HCT116 (cell line): ENCODE results near the gene IRF2BP1. TPM values are rescaled to one million over a fixed set of nuclear protein-coding genes. Genes with fewer than 3 reads are reported as not detected.
A peak's percentile ranks its signal among the peaks of the same experiment; 100 is the strongest.

ENCODE experiments used
- ATAC-seq: fragments of 200-7000 bp; cut with Tn5 transposase; 2 replicates; pipeline ENCODE4 v1.9.1; 2020; ENCODE audit warnings: mild to moderate bottlenecking, moderate library complexity
- BruUV-seq: library from RNA; stranded (reverse); fragments of 400-500 nt; replicated peaks from 2 replicates; lab custom pipeline; 2021; lab: Mats Ljungman, UMichigan
- CTCF ChIA-PET: fragments of 300-600 bp; sonication (Branson Sonifier 250); formaldehyde crosslinking; loops from one replicate; lab custom pipeline; 2021; ENCODE audit warnings: antibody characterized with exemption; lab: Charles Lee
- POLR2A ChIA-PET: fragments of 300-600, 350-600 bp; sonication (Branson Sonifier 250); formaldehyde crosslinking; loops from one replicate; lab custom pipeline; 2021; ENCODE audit warnings: antibody characterized with exemption; lab: Charles Lee
- RAD21 ChIA-PET, 2 experiments: fragments of 300-600 bp; sonication (Branson Sonifier 250); formaldehyde crosslinking; loops; one replicate each; lab custom pipeline; 2023; ENCODE audit warnings: low total read pairs in 2 of 2; ENCODE audit not compliant: uncharacterized antibody in 2 of 2, unreplicated experiment in 2 of 2, low non-redundant PET in 1 of 2; lab: Charles Lee
- DNase-seq: peaks from one replicate; pipeline ENCODE4 v3.0.0-alpha.2; 2010; ENCODE audit warnings: low read depth, low spot score
- H2AFZ ChIP-seq: fragments of 200-600 bp; shearing (Covaris generic), sonication (generic); 2 replicates; pipeline ENCODE4 v1.6.1; 2017; ENCODE audit warnings: low read depth, mixed run types, mixed read lengths, antibody characterized with exemption, low read length; ENCODE audit not compliant: poor library complexity, severe bottlenecking
- H3K27ac ChIP-seq: 2 replicates; pipeline ENCODE4 v1.5.1; 2012; ENCODE audit warnings: low read depth, low read length
- H3K27me3 ChIP-seq: fragments of 200-600 bp; sonication (generic); 2 replicates; pipeline ENCODE4 v1.6.1; 2016; ENCODE audit warnings: mixed run types, low read length, mixed read lengths; ENCODE audit not compliant: insufficient read depth
- H3K36me3 ChIP-seq, 2 experiments: fragments of 200-500 bp in 1 of 2; fragments of 200-600 bp in 1 of 2; sonication (Bioruptor generic) in 1 of 2; sonication (generic) in 1 of 2; 2 replicates each; pipeline versions ENCODE4 v1.5.1 to v1.6.1; 2014 to 2016; ENCODE audit warnings: low read length in 2 of 2, inconsistent platforms in 1 of 2, mixed read lengths in 1 of 2, mixed run types in 1 of 2; ENCODE audit not compliant: insufficient read depth in 2 of 2, control insufficient read depth in 1 of 2
- H3K4me1 ChIP-seq, 2 experiments: fragments of 200-600 bp in 1 of 2; sonication (generic) in 1 of 2; 2 replicates each; pipeline versions ENCODE4 v1.5.1 to v1.6.1; 2012 to 2017; ENCODE audit warnings: low read length in 2 of 2, inconsistent platforms in 1 of 2, mild to moderate bottlenecking in 1 of 2, mixed read lengths in 1 of 2, mixed run types in 1 of 2, moderate library complexity in 1 of 2; ENCODE audit not compliant: insufficient read depth in 2 of 2, control insufficient read depth in 1 of 2
- H3K4me2 ChIP-seq: fragments of 200-600 bp; sonication (generic); 2 replicates; pipeline ENCODE4 v1.6.1; 2017; ENCODE audit warnings: mixed run types, low read length, mixed read lengths
- H3K4me3 ChIP-seq, 2 experiments: fragments of 200-600 bp in 1 of 2; sonication (generic) in 1 of 2; replicated peaks in 1 of 2; 2 replicates each; pipeline ENCODE4 v1.5.1; 2011 to 2016; ENCODE audit warnings: low read length in 2 of 2, control low read depth in 1 of 2, low read depth in 1 of 2, mild to moderate bottlenecking in 1 of 2, mixed read lengths in 1 of 2, mixed run types in 1 of 2
- H3K79me2 ChIP-seq: fragments of 200-600 bp; sonication (generic); 2 replicates; pipeline ENCODE4 v1.6.1; 2017; ENCODE audit warnings: mild to moderate bottlenecking, mixed run types, low read length, moderate library complexity, mixed read lengths; ENCODE audit not compliant: insufficient read depth
- H3K9ac ChIP-seq: fragments of 200-600 bp; sonication (generic); 2 replicates; pipeline ENCODE4 v1.6.1; 2016; ENCODE audit warnings: low read length, mixed read lengths
- H3K9me2 ChIP-seq: fragments of 200-600 bp; sonication (generic), shearing (Covaris generic); 2 replicates; pipeline ENCODE4 v1.6.1; 2017; ENCODE audit warnings: mixed run types, mild to moderate bottlenecking, moderate library complexity; ENCODE audit not compliant: insufficient read depth
- H3K9me3 ChIP-seq, 2 experiments: fragments of 200-500 bp in 1 of 2; fragments of 200-600 bp in 1 of 2; sonication (Bioruptor generic) in 1 of 2; sonication (generic) in 1 of 2; 2 replicates each; pipeline ENCODE4 v1.6.1; 2014 to 2017; ENCODE audit warnings: low read length in 2 of 2, mixed read lengths in 2 of 2, inconsistent platforms in 1 of 2, low read depth in 1 of 2, mild to moderate bottlenecking in 1 of 2, mixed run types in 1 of 2, moderate library complexity in 1 of 2; ENCODE audit not compliant: control insufficient read depth in 1 of 2, insufficient read depth in 1 of 2
- H4K20me1 ChIP-seq: fragments of 200-600 bp; sonication (generic), shearing (Covaris generic); 2 replicates; pipeline ENCODE4 v1.6.1; 2017; ENCODE audit warnings: mixed run types, mild to moderate bottlenecking, moderate library complexity; ENCODE audit not compliant: insufficient read depth
- ATF3 ChIP-seq: IDR thresholded peaks from 2 replicates; pipeline ENCODE4 v1.6.1; 2012
- CBX3 ChIP-seq: IDR thresholded peaks from 2 replicates; pipeline ENCODE4 v1.6.1; 2012; ENCODE audit warnings: low read depth
- EGR1 ChIP-seq: IDR thresholded peaks from 2 replicates; pipeline ENCODE4 v1.6.1; 2012; ENCODE audit warnings: low read depth
- ELF1 ChIP-seq: IDR thresholded peaks from 2 replicates; pipeline ENCODE4 v1.6.1; 2012; ENCODE audit warnings: low read depth, borderline replicate concordance
- EZH2 ChIP-seq: fragments of 200-600 bp; sonication (generic); IDR thresholded peaks from 2 replicates; pipeline ENCODE4 v1.6.1; 2017; ENCODE audit warnings: antibody characterized with exemption, mixed run types
- JUND ChIP-seq: IDR thresholded peaks from 2 replicates; pipeline ENCODE4 v1.6.1; 2012
- POLR2AphosphoS5 ChIP-seq: IDR thresholded peaks from 2 replicates; pipeline ENCODE4 v1.6.1; 2011; ENCODE audit warnings: mild to moderate bottlenecking, low read depth, low read length, moderate library complexity
- RAD21 ChIP-seq: IDR thresholded peaks from 2 replicates; pipeline ENCODE4 v1.6.1; 2012; ENCODE audit warnings: low read depth, mild to moderate bottlenecking
- SP1 ChIP-seq: IDR thresholded peaks from 2 replicates; pipeline ENCODE4 v1.6.1; 2012; ENCODE audit warnings: low read depth
- SRF ChIP-seq: IDR thresholded peaks from 2 replicates; pipeline ENCODE4 v1.6.1; 2012; ENCODE audit warnings: low read depth
- YY1 ChIP-seq: IDR thresholded peaks from 2 replicates; pipeline ENCODE4 v1.6.1; 2011; ENCODE audit warnings: low read length, low read depth, moderate library complexity, mild to moderate bottlenecking; ENCODE audit not compliant: insufficient replicate concordance; ENCODE audit errors: extremely low read depth
- ZNF274 ChIP-seq: fragments of 200-500 bp; sonication (Bioruptor generic); IDR thresholded peaks from 2 replicates; pipeline ENCODE4 v1.6.1; 2014; ENCODE audit warnings: mild to moderate bottlenecking, low read depth, low read length, inconsistent platforms
- intact Hi-C: fragments of 100-400 bp; cut with micrococcal nuclease; formaldehyde crosslinking; loops from 2 replicates; pipeline ENCODE4 v1.10.0; 2022
- total RNA-seq: library from RNA; stranded (reverse); gene quantifications from one replicate; pipeline ENCODE4 v1.2.1, GENCODE V29; 2021; ENCODE audit not compliant: unreplicated experiment

The IRF2BP1 gene
- total RNA-seq, 1 experiment from 2014 or later, result 33.9 TPM

DNA sequence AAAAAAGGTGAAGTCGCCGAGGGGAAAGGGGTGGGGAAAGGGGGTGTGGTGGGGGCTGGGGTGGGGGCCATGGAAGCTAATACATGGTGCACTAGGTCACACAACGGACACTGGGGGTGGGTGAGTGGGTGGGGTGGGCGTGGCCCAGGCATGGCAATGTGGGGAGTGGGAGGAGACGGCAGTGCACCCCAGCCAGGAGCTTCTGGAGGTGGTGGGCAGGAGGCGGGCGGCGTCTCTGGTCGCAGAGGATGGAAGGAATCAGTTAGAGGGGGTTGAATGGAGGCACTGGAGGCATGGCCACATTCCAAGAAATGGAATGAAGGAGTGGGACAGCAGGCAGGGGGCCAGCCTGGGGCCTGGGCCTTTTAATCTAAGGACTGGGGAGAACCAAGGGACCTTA is 47.8 kb upstream of the IRF2BP1 start:
- Histone ChIP-seq H3K9me3 (no peaks in the 10 kb centered on the region), H3K4me1 (peaks cover 0 to 2% of the 10 kb centered on the region in 2 experiments; a peak in 1 of 4 replicates), H3K4me3 (no peak overlapping the region), H3K36me3 (no peaks in the 10 kb centered on the region), H3K79me2 (no peaks in the 10 kb centered on the region), H3K9me2 (no peaks in the 10 kb centered on the region), H3K27ac (no peak overlapping the region), H2AFZ (no peak overlapping the region), H4K20me1 (no peaks in the 10 kb centered on the region), H3K4me2 (no peak overlapping the region), H3K9ac (no peak overlapping the region), H3K27me3 (peaks cover 5% of the 10 kb centered on the region; the same call in 1 of the 2 replicates)
- TF ChIP-seq ZNF274 (no peak), SP1 (no peak), ELF1 (no peak), JUND (no peak), POLR2AphosphoS5 (no peak), ATF3 (no peak), SRF (no peak), EZH2 (no peak)
- no peak for ATAC-seq
- no peak for DNase-seq
- CTCF ChIA-PET, result no interaction called here
- POLR2A ChIA-PET, result no interaction called here
- RAD21 ChIA-PET, result no interaction called here
- intact Hi-C loops, result no loop called here
- BruUV-seq, result no TSS peak

DNA sequence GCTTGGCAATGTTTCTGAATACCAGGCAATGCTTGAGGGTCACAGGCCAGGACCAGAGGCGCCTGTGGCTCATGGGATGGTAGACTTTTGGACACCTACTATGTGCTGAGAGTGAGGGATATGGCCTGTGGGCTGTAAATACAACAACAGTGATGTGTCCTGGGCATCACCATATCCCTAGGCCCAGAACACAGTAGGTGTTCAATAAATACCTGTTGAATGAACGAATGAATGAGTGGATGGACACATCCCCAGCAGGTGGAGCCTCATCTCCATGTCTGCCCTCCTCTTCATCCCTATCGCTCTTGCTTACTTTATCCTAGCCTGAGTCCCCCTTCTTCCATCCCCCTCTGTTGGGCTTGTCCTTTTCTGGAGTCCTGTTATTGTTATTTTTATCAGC is 45.1 kb upstream of the IRF2BP1 start:
- BruUV-seq, result no TSS peak
- Histone ChIP-seq H3K36me3 (no peaks in the 10 kb centered on the region), H3K9me3 (no peaks in the 10 kb centered on the region), H3K4me1 (peaks cover 0 to 14% of the 10 kb centered on the region in 2 experiments; a peak in 2 of 4 replicates), H3K4me2 (no peak overlapping the region), H3K27ac (no peak overlapping the region), H3K9me2 (no peaks in the 10 kb centered on the region), H3K9ac (no peak overlapping the region), H3K27me3 (peaks cover 3% of the 10 kb centered on the region; the same call in 1 of the 2 replicates), H4K20me1 (no peaks in the 10 kb centered on the region), H2AFZ (no peak overlapping the region), H3K79me2 (no peaks in the 10 kb centered on the region), H3K4me3 (no peak overlapping the region)
- ChIA-PET POLR2A (no interaction called here), CTCF (no interaction called here), RAD21 (no interaction called here)
- ATAC-seq (no peak), DNase-seq (no peak)
- no peak for TF ChIP-seq EGR1
- no peak for TF ChIP-seq CBX3
- TF ChIP-seq RAD21, result peak; percentile 48
- TF ChIP-seq YY1, result no peak
- intact Hi-C loops, result no loop called here
